HFF-Myc (cell line): ENCODE measurements around the gene RYR1.

Experiments
- DNase-seq: peaks from one replicate; pipeline ENCODE4 v3.0.0-alpha.2; 2011; ENCODE audit warnings: low read depth; ENCODE audit errors: extremely low read depth
- H3K4me3 ChIP-seq: replicated peaks from 2 replicates; pipeline ENCODE4 v1.5.1; 2011; ENCODE audit warnings: low read depth, mild to moderate bottlenecking, control low read depth, low read length
- CTCF ChIP-seq: IDR thresholded peaks from 2 replicates; pipeline ENCODE4 v1.5.1; 2012; ENCODE audit warnings: mild to moderate bottlenecking, low read depth, low read length, control low read depth; ENCODE audit errors: missing control alignments

The RYR1 gene

GRCh38 chr19:38583985-38584305, 150.5 kb downstream of the RYR1 start:
- no peak overlapping the region for H3K4me3 ChIP-seq
- TF ChIP-seq CTCF = no peak
- no peak for DNase-seq

GRCh38 chr19:38587562-38587961, 154.1 kb downstream of the RYR1 start:
- no peak for DNase-seq
- no peak overlapping the region for H3K4me3 ChIP-seq
- TF ChIP-seq CTCF = no peak

- DNase-seq = no peak
- no peak overlapping the region for H3K4me3 ChIP-seq
- no peak for TF ChIP-seq CTCF
Observed at GRCh38 chr19:38588041-38588440, 154.6 kb downstream of the RYR1 start.

- no peak for TF ChIP-seq CTCF
- H3K4me3 ChIP-seq = no peak overlapping the region
- DNase-seq = no peak
Observed at GRCh38 chr19:38592940-38593339, 159.4 kb downstream of the RYR1 start.

GRCh38 chr19:38596057-38596981, 162.8 kb downstream of the RYR1 start:
- H3K4me3 ChIP-seq = no peak overlapping the region
- TF ChIP-seq CTCF = no peak
- DNase-seq = peak; percentile 9

- no peak overlapping the region for H3K4me3 ChIP-seq
- no peak for DNase-seq
- TF ChIP-seq CTCF = no peak
Observed at GRCh38 chr19:38597075-38597474, 163.6 kb downstream of the RYR1 start.
